GM23338 (cell line): Measurements from ENCODE around the gene SELPLG. TPM values are rescaled to one million over a fixed set of nuclear protein-coding genes. Genes with fewer than 3 reads are reported as not detected.

Experiments used
- ATAC-seq: fragments of 200-7000 bp; cut with Tn5 transposase; 3 replicates; pipeline ENCODE4 v1.9.1; 2020
- DNase-seq: peaks from one replicate; pipeline ENCODE4 v3.0.0-alpha.2; 2015; ENCODE audit warnings: low spot score
- H2AFZ ChIP-seq: fragments of 200-600 bp; sonication (generic); 2 replicates; pipeline ENCODE4 v1.8.0; 2016; ENCODE audit warnings: antibody characterized with exemption, mild to moderate bottlenecking, moderate library complexity
- H3F3A ChIP-seq: fragments of 200-600 bp; sonication (generic); replicated peaks from 2 replicates; pipeline ENCODE4 v1.8.0; 2017; ENCODE audit warnings: antibody characterized with exemption, mixed run types, low read depth
- H3K27ac ChIP-seq: fragments of 200-600 bp; sonication (generic); 2 replicates; pipeline ENCODE4 v1.6.1; 2016; ENCODE audit warnings: low read depth
- H3K27me3 ChIP-seq: fragments of 200-600 bp; sonication (generic); 2 replicates; pipeline ENCODE4 v1.8.0; 2016; ENCODE audit warnings: mild to moderate bottlenecking, mixed run types, moderate library complexity; ENCODE audit not compliant: insufficient read depth
- H3K36me3 ChIP-seq: fragments of 200-600 bp; sonication (generic); 2 replicates; pipeline ENCODE4 v1.8.0; 2016; ENCODE audit warnings: mild to moderate bottlenecking; ENCODE audit not compliant: insufficient read depth
- H3K4me1 ChIP-seq: fragments of 200-600 bp; sonication (generic); 2 replicates; pipeline ENCODE4 v1.8.0; 2016; ENCODE audit warnings: mild to moderate bottlenecking, moderate library complexity; ENCODE audit not compliant: insufficient read depth
- H3K4me2 ChIP-seq: fragments of 200-600 bp; sonication (generic); 2 replicates; pipeline ENCODE4 v1.7.1; 2017; ENCODE audit warnings: mixed run types
- H3K4me3 ChIP-seq: fragments of 200-600 bp; sonication (generic); 2 replicates; pipeline ENCODE4 v1.6.1; 2016; ENCODE audit warnings: mixed run types
- H3K79me2 ChIP-seq: fragments of 200-600 bp; sonication (generic); replicated peaks from 2 replicates; pipeline ENCODE4 v1.8.0; 2017; ENCODE audit warnings: mild to moderate bottlenecking; ENCODE audit not compliant: insufficient read depth
- H3K9me2 ChIP-seq: fragments of 200-600 bp; sonication (generic); 2 replicates; pipeline ENCODE4 v1.8.0; 2017; ENCODE audit not compliant: insufficient read depth
- H4K20me1 ChIP-seq: fragments of 200-600 bp; sonication (generic); replicated peaks from 2 replicates; pipeline ENCODE4 v1.8.0; 2017; ENCODE audit warnings: mild to moderate bottlenecking; ENCODE audit not compliant: insufficient read depth
- H3K27ac Mint-ChIP-seq: 2 replicates; pipeline ENCODE4 v1.8.0; 2020; ENCODE audit warnings: inconsistent platforms, mild to moderate bottlenecking, moderate library complexity, mixed read lengths
- H3K27me3 Mint-ChIP-seq: 3 replicates; pipeline ENCODE4 v1.8.0; 2022; ENCODE audit warnings: low read depth, mild to moderate bottlenecking, moderate library complexity, mixed read lengths, inconsistent platforms; ENCODE audit not compliant: insufficient read depth, poor library complexity
- H3K36me3 Mint-ChIP-seq: 3 replicates; pipeline ENCODE4 v1.8.0; 2021; ENCODE audit warnings: low read depth, mild to moderate bottlenecking, inconsistent platforms, moderate library complexity, mixed read lengths
- H3K4me1 Mint-ChIP-seq: 3 replicates; pipeline ENCODE4 v1.8.0; 2020; ENCODE audit warnings: mild to moderate bottlenecking, inconsistent platforms, mixed read lengths
- H3K4me3 Mint-ChIP-seq: 3 replicates; pipeline ENCODE4 v1.8.0; 2021; ENCODE audit warnings: moderate library complexity, mild to moderate bottlenecking, inconsistent platforms, mixed read lengths
- H3K9me3 Mint-ChIP-seq: 3 replicates; pipeline ENCODE4 v1.8.0; 2020; ENCODE audit warnings: moderate library complexity, mild to moderate bottlenecking, inconsistent platforms, mixed read lengths
- CREB1 ChIP-seq: fragments of 250-450 bp; sonication (Bioruptor Pico); IDR thresholded peaks from 2 replicates; pipeline ENCODE4 v1.5.0; 2020; ENCODE audit warnings: low read depth, mild to moderate bottlenecking, moderate library complexity
- CTCF ChIP-seq, 2 experiments: fragments of 200-600 bp in 1 of 2; sonication (generic) in 1 of 2; conservative IDR thresholded peaks; 2 replicates each; pipeline versions ENCODE4 v1.5.1 to v1.6.1; 2016 to 2017; ENCODE audit warnings: antibody characterized with exemption in 2 of 2, low read depth in 2 of 2, mild to moderate bottlenecking in 2 of 2, moderate library complexity in 1 of 2
- EZH2 ChIP-seq: fragments of 200-600 bp; sonication (generic); IDR thresholded peaks from one replicate; pipeline ENCODE4 v1.8.0; 2017; ENCODE audit warnings: antibody characterized with exemption, mild to moderate bottlenecking, low read depth; ENCODE audit not compliant: unreplicated experiment
- EZH2phosphoT487 ChIP-seq: fragments of 200-600 bp; sonication (generic); IDR thresholded peaks from one replicate; pipeline ENCODE4 v1.8.1; 2018; ENCODE audit warnings: antibody characterized with exemption; ENCODE audit not compliant: unreplicated experiment
- JUNB ChIP-seq: IDR thresholded peaks from one replicate; pipeline ENCODE4 v1.6.1; 2016; ENCODE audit warnings: antibody characterized with exemption; ENCODE audit not compliant: unreplicated experiment
- POLR2AphosphoS5 ChIP-seq: IDR thresholded peaks from 2 replicates; pipeline ENCODE4 v1.6.1; 2016; ENCODE audit warnings: antibody characterized with exemption, low read depth
- REST ChIP-seq: IDR thresholded peaks from one replicate; pipeline ENCODE4 v1.6.1; 2018; ENCODE audit warnings: antibody characterized with exemption; ENCODE audit not compliant: unreplicated experiment
- STAT1 ChIP-seq: IDR thresholded peaks from one replicate; pipeline ENCODE4 v1.6.1; 2016; ENCODE audit warnings: antibody characterized with exemption; ENCODE audit not compliant: unreplicated experiment
- ZNF114 ChIP-seq: fragments of 250-450 bp; sonication (Bioruptor Pico); IDR thresholded peaks from 2 replicates; pipeline ENCODE4 v1.5.0; 2020; ENCODE audit warnings: mild to moderate bottlenecking, moderate library complexity
- ZNF462 ChIP-seq: fragments of 250-450 bp; sonication (Bioruptor Pico); IDR thresholded peaks from 2 replicates; pipeline ENCODE4 v1.5.0; 2020; ENCODE audit warnings: mild to moderate bottlenecking, moderate library complexity
- polyA plus RNA-seq: library from polyadenylated mRNA; unstranded; fragments of >200 nt; fragmentation: Nextera tagmentation; extraction: Ambion mirVana; gene quantifications from 2 replicates; pipeline ENCODE4 v1.2.1, GENCODE V29; 2016
- total RNA-seq: library from RNA; depleted of rRNA; stranded (reverse); fragments of >200 nt; shearing (Covaris generic); gene quantifications from 2 replicates; pipeline ENCODE4 v1.2.3, GENCODE V29; 2014

The SELPLG gene
- total and polyA plus RNA-seq, 2 experiments from 2014 or later = 0.16 to 0.56 TPM

GRCh38 chr12:108649126-108649525 is 15.4 kb upstream of the SELPLG start:
- H3K9me2 ChIP-seq = no peaks in the 10 kb centered on the region
- no peak overlapping the region for H3K4me2 ChIP-seq
- ATAC-seq (no peak), DNase-seq (no peak)
- no peaks in the 10 kb centered on the region for H3K79me2 ChIP-seq
- H3K4me3 ChIP-seq = no peak overlapping the region
- Mint-ChIP-seq H3K4me3 (no peak overlapping the region), H3K9me3 (no peaks in the 10 kb centered on the region), H3K4me1 (peaks cover 26% of the 10 kb centered on the region), H3K27me3 (peaks cover 4% of the 10 kb centered on the region), H3K36me3 (peaks cover 42% of the 10 kb centered on the region), H3K27ac (no peak overlapping the region)
- peaks cover 15% of the 10 kb centered on the region; the same call in 1 of the 2 replicates for H3K36me3 ChIP-seq
- H2AFZ ChIP-seq = no peak overlapping the region
- no peaks in the 10 kb centered on the region for H4K20me1 ChIP-seq
- no peaks in the 10 kb centered on the region for H3K27me3 ChIP-seq
- TF ChIP-seq CREB1 (CRISPR knock-in tag) = no peak
- no peak for TF ChIP-seq POLR2AphosphoS5
- no peak for TF ChIP-seq ZNF114
- TF ChIP-seq EZH2 = no peak
- no peak for TF ChIP-seq REST
- no peak for TF ChIP-seq CTCF (conservative IDR thresholded peaks at IDR 0.05; ENCODE audit: low read depth in 2 of 2)
- TF ChIP-seq EZH2phosphoT487 = no peak
- TF ChIP-seq STAT1 = no peak
- no peak for TF ChIP-seq JUNB
- no peak for TF ChIP-seq ZNF462
- no peak overlapping the region for H3K27ac ChIP-seq
- H3K4me1 ChIP-seq = peaks cover 18% of the 10 kb centered on the region
- no peaks in the 10 kb centered on the region for H3F3A ChIP-seq
